Immature natural killer cell (primary cell): ENCODE results near the gene ZIC4. TPM values are rescaled to one million over a fixed set of nuclear protein-coding genes. Genes with fewer than 3 reads are reported as not detected.
A peak's percentile ranks its signal among the peaks of the same experiment; 100 is the strongest.

Source experiments
- DNase-seq, 3 donors: peaks; one replicate each; pipeline ENCODE4 v3.0.0; 2022; ENCODE audit warnings: mixed read lengths in 1 of 3
- H3K27ac Mint-ChIP-seq, 6 donors: one replicate each; pipeline ENCODE4 v1.8.0; 2020; ENCODE audit warnings: mixed read lengths in 6 of 6, mild to moderate bottlenecking in 5 of 6, inconsistent platforms in 4 of 6, moderate library complexity in 3 of 6
- H3K27me3 Mint-ChIP-seq, 3 donors: one replicate each; pipeline ENCODE4 v1.8.0; 2020 to 2021; ENCODE audit warnings: low read depth in 3 of 3, mild to moderate bottlenecking in 3 of 3, mixed read lengths in 3 of 3, moderate library complexity in 3 of 3, inconsistent platforms in 1 of 3
- H3K36me3 Mint-ChIP-seq, 3 donors: one replicate each; pipeline ENCODE4 v1.8.0; 2020; ENCODE audit warnings: mixed read lengths in 3 of 3, inconsistent platforms in 2 of 3, mild to moderate bottlenecking in 2 of 3
- H3K4me1 Mint-ChIP-seq, 2 donors: one replicate each; pipeline ENCODE4 v1.8.0; 2020; ENCODE audit warnings: inconsistent platforms in 2 of 2, mild to moderate bottlenecking in 2 of 2, mixed read lengths in 2 of 2, moderate library complexity in 1 of 2
- H3K4me3 Mint-ChIP-seq, 5 donors: one replicate each; pipeline ENCODE4 v1.8.0; 2020; ENCODE audit warnings: mild to moderate bottlenecking in 5 of 5, mixed read lengths in 5 of 5, inconsistent platforms in 3 of 5, moderate library complexity in 3 of 5
- H3K9me3 Mint-ChIP-seq, 6 donors: one replicate each; pipeline ENCODE4 v1.8.0; 2020; ENCODE audit warnings: mild to moderate bottlenecking in 6 of 6, mixed read lengths in 6 of 6, inconsistent platforms in 4 of 6, moderate library complexity in 3 of 6
- polyA plus RNA-seq, 3 donors: library from polyadenylated mRNA; unstranded; fragments of 300-500 nt; fragmentation: Illumina TruSeq; gene quantifications; one replicate each; pipeline ENCODE4 v1.2.3, GENCODE V29; 2021

Gene ZIC4
- polyA plus RNA-seq, 3 donors from 2014 or later = not detected

DNA sequence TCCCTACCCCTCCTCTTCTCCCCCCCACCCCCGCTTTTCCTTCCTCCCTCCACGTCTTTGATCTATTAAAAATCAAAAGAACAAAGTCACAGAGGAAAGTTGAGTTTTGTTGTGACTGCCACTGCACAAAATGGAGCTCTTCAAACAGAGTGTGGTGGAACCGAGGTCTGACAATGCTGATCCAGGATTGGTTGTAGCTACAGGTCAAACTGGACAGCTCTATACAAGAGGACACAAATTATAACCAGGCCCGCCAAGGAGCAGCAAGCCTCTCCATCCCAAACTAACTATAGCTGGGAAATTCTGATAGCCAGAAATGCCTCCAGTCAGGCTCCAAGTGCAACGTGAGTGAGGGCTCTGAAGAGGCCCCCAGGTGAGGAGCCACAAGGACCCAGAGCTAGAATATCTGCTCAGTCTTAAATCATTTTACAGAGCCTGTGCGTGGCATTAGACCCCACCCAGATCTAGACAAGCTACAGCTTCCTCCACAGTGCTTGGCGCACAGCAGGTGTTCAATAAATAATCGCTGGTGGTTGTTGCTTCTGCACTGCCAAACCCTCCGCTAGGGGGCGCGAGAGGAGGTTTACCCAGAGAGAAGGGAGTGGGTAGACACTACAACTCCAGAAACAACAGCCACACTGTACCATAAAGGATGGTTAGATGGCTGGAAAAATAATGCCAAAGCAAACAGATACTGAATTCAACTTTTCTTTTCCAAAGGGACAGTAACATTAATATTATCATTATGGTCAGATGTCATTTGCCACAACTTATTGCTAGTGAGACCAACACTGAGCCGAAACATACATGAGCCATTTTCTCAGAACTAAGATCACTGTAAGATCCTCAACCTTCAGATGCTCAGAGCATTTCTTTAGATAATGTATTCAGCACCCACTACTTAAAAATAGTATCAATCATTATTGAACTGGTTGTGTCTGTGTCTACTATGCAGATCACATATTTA, 44.6 kb downstream of the ZIC4 start:
- no peak overlapping the region for H3K4me3 Mint-ChIP-seq
- no peak for DNase-seq
- peaks cover 0 to 5% (median 0%) of the 10 kb centered on the region in 3 donors for H3K36me3 Mint-ChIP-seq
- peaks cover 12 to 57% (median 28%) of the 10 kb centered on the region in 6 donors for H3K9me3 Mint-ChIP-seq
- H3K27ac Mint-ChIP-seq = no peak overlapping the region
- peaks cover 15 to 21% (median 16%) of the 10 kb centered on the region in 3 donors for H3K27me3 Mint-ChIP-seq
- no peaks in the 10 kb centered on the region for H3K4me1 Mint-ChIP-seq

DNA sequence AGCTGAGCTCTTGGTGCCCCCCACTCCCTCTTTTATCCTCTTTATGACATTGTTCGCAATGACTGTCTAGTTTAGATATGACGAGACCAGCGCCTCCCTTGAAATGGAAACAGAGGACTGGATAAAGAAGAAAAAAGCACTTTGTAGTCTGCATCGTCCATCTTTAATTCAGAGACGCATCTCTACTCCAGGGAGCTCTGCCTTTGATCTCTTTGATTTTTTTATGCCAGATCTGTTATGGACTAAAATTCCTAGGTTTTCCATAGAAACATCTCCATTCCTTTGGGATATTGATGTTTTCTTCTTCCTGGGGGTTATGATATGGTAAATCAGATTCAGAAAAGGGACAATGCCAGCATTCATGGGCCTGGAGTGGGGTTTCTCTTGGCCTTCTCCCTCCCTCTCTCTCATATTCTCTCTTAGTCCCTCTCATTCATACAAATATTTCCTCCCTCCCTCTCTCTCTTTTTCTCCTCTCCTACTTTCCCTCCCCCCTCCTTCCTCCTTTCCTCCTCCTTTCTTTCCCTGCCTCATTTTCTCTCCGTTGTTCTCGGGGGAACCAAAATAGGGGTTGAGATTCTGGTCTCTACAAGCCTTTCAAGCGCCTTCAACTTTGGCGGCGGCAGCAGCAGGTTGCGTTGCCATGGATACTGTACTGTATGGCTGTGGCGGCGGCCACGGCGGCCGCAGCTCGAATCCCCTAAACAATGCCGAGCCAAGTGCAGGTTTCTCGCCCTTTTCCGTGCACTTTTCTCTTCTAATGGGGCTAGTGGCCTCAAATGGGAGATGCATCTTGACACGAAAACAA, 45.5 kb downstream of the ZIC4 start:
- H3K4me1 Mint-ChIP-seq = no peaks in the 10 kb centered on the region
- peaks cover 17 to 26% (median 19%) of the 10 kb centered on the region in 3 donors for H3K27me3 Mint-ChIP-seq
- H3K36me3 Mint-ChIP-seq = peaks cover 0 to 5% (median 0%) of the 10 kb centered on the region in 3 donors
- DNase-seq = no peak
- no peak overlapping the region for H3K27ac Mint-ChIP-seq
- H3K9me3 Mint-ChIP-seq = peaks cover 13 to 65% (median 30%) of the 10 kb centered on the region in 6 donors
- no peak overlapping the region for H3K4me3 Mint-ChIP-seq

DNA sequence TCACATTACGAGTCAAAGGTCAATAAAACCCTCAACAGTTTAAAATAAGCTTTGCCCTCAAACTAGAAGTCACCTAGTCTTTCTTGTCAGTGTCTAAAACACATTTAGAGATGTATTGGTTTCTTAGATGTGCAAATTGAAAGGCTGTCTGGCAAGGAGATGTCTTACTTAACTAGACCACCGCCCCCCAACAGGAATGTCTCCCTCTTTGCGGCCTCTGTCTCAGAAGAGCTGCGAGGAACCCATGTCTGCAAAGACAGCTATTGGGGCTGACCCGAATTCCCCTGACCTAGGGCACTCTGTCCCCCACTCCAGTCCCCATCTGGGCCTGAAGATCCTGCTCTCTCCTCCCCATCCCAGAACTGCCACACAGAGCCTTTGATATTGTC, 46.3 kb downstream of the ZIC4 start:
- Mint-ChIP-seq H3K27ac (no peak overlapping the region), H3K4me3 (peak overlapping the region in 1 of 5 donors; percentile 23), H3K9me3 (peaks cover 18 to 65% (median 31%) of the 10 kb centered on the region in 6 donors), H3K4me1 (no peaks in the 10 kb centered on the region), H3K36me3 (peaks cover 0 to 8% (median 0%) of the 10 kb centered on the region in 3 donors), H3K27me3 (peaks cover 18 to 30% (median 19%) of the 10 kb centered on the region in 3 donors)
- DNase-seq = no peak

DNA sequence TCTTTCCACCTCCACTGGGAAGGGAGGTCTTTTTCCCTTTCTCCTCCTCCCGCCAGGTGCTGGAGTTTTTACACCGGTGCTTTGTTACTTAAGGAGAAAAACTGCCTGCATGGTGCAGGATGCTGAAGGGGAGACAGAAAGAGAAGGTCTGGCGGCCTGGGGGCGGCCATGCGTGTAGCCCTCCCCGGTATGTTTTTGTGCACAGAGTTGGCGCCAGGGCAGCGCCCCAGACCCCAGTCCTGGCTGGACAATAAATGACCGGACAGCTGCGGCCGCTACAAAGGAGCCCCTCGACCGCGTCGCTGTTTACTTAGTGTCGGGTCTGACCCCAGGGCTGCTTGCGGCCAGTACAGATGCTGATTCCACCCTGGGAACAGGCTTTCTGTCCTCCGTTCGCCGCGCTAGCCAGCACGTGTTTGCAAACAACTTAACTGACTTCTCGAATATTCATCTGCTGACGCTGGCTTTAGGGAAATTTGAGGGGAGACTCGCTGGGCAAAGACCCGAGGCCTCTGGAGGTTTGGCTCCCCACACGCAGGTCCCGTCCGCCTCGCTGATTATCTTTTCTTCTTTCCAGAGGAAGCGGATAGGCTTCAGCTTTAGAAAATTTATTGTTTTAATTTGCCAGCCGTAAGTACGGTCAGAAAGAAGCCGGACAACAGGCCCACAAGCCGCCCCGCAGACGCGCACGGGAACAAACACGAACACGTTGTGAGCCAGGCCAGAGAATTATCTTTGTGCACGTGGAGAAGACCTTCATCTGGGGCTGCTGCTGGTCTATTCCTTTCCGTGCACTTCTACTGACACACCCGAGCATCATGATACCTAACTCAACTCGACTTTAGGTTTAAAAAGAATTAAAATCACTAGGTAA, 46.9 kb downstream of the ZIC4 start:
- Mint-ChIP-seq H3K4me3 (peak overlapping the region in 1 of 5 donors; percentile 23), H3K4me1 (no peaks in the 10 kb centered on the region), H3K27ac (no peak overlapping the region), H3K36me3 (peaks cover 0 to 8% (median 0%) of the 10 kb centered on the region in 3 donors), H3K9me3 (peaks cover 21 to 64% (median 29%) of the 10 kb centered on the region in 6 donors), H3K27me3 (peaks cover 15 to 31% (median 20%) of the 10 kb centered on the region in 3 donors)
- DNase-seq = no peak

DNA sequence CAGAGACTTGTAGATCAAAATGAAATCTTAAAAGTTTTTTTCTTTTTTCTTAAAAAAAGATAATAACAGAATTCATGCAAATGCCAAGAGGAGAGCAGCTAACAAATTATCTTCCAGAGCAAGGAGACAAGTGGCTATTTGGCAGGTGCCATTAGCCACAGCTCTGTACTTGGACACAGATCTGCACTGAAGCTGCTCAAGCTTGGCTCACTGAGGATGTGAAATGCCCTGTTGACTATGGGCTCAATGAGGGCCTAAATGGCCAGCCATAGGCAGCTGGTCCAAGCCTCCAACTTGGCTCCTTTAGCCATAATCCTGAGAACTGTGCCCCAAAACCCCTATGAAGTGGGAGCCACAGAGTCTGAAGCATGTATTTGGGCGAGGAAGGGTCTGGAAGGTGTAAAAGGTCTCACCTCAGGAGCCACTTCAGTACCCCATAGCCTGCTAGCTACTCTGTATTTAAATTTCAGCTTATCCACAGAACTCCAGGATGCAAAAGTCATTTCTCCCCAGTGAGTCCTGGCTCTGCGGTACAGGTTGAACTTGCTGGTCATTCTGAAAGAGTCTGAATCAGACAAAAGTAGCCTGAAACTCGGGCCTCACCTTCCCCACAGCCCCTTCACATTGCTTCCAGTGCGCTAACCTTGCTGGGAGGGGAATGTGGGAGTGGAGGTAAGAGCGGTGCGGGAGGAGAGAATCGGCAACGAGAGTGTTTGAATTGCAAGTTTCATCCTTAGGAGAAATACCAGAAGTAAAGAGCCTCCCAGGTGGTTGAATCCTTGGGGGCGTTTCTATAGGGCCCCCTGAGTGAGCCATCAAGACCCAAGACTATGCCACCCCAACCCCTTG, 48.0 kb downstream of the ZIC4 start:
- peaks cover 12 to 30% (median 20%) of the 10 kb centered on the region in 3 donors for H3K27me3 Mint-ChIP-seq
- H3K9me3 Mint-ChIP-seq = peaks cover 19 to 71% (median 25%) of the 10 kb centered on the region in 6 donors
- H3K4me3 Mint-ChIP-seq = no peak overlapping the region
- H3K4me1 Mint-ChIP-seq = no peaks in the 10 kb centered on the region
- DNase-seq = no peak
- H3K27ac Mint-ChIP-seq = no peak overlapping the region
- peaks cover 0 to 8% (median 0%) of the 10 kb centered on the region in 3 donors for H3K36me3 Mint-ChIP-seq

DNA sequence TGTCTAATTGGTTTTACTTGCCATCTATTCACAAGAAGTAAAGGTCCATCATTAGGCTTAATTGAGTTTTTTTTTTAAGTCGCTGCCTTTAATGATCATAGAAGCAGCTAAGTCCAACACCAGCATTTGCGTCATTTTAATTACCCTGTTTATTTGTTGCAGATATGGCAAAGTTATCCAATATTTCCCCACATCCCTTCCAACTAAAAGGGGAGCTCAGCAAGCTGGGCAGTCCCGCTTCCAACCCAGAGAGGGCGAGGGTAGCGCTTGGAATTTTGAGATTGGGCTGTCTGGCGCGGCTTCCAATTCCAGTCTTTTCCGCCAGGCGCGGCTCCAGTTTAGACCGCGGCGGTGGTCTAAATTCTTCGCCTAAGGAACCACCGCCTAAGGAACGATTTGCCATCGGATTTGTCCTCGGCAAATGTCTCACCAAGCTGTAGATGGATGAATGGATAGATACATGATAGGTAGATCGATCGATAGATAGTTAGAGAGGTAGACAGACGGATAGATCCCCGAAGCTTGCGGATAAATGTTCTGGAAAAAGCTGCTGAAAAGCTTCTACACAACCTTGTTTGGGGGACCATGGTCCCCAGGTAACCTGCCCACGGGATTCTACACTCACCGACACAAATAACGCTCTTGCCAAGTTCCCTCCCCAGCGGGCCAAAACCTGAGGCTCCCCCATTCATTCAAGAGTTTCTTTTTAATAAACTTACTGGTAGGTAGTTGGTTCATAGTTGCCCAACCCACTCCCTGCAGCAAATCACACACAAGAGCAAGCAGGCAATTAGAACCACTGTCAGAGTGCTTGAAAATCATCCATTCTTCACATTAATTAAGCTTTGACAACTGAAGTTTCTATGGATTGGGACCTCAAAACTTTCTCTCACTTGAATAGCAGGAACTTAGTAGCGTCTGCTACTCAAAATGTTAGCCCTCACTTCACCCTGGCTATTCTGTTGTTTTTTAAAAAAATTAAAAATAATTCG, 49.1 kb downstream of the ZIC4 start:
- Mint-ChIP-seq H3K9me3 (peaks cover 18 to 81% (median 24%) of the 10 kb centered on the region in 6 donors), H3K4me3 (peak overlapping the region in 1 of 5 donors; percentile 17), H3K27ac (no peak overlapping the region)

DNA sequence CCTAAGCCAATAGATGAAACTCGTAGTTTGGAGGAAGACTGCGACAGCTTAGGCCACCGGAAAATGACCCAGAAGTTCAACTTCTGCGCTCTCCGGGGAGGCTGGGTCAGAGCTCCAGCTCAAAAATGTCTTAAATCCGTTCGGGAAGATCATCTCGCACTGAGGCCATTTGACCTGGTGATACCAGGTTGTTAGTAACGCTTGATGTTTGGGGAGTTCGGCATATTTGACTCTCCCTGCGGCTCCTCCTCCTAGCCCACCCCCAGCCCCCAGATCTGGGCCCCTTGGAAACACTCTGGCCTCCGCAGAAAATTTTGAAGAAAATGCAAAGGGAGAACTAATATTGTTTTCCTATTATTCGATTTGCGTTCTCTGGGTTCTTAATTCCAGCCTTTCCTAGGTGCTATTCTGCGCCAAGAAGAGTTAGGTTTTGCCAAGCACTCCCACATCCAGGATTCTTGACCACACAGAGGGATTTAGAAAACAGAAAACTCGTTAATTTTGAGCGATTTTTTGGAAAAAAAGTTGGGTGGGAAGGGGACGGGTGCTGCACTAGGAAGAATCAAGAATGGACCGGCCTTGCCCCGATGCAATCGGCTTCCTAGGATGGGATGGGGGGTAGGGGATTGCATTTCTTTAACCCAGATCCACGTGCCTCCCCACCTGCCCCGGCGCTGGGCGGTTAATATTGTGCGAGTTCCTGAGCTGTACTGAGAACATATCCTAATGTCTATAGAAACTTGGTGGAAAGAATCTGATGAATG, 50.0 kb downstream of the ZIC4 start:
- Mint-ChIP-seq H3K36me3 (peaks cover 0 to 8% (median 0%) of the 10 kb centered on the region in 3 donors), H3K27ac (no peak overlapping the region), H3K4me3 (peak overlapping the region in 1 of 5 donors; percentile 17), H3K9me3 (peaks cover 14 to 81% (median 24%) of the 10 kb centered on the region in 6 donors), H3K27me3 (peaks cover 12 to 30% (median 16%) of the 10 kb centered on the region in 3 donors), H3K4me1 (no peaks in the 10 kb centered on the region)
- no peak for DNase-seq

More for the DNA sequence above, 49.1 kb downstream of the ZIC4 start:
- Mint-ChIP-seq H3K4me1 (no peaks in the 10 kb centered on the region), H3K36me3 (peaks cover 0 to 8% (median 0%) of the 10 kb centered on the region in 3 donors), H3K27me3 (peaks cover 12 to 30% (median 18%) of the 10 kb centered on the region in 3 donors)
- DNase-seq = no peak

DNA sequence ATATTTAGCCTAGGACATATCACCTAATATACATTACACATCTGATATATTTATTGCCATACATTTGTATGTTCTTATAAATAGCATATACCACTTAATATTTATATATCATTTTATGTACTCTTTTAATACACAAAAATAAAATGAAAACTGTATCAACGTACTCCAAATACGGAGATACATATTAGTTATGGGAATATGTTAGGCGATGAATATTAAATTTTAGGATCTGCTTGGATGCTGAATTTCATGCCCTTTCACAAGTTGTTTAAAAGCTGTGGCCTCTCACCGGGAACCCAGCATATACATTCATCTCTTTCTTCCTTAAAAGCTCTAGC, 50.6 kb downstream of the ZIC4 start:
- H3K4me1 Mint-ChIP-seq = no peaks in the 10 kb centered on the region
- no peak overlapping the region for H3K27ac Mint-ChIP-seq

DNA sequence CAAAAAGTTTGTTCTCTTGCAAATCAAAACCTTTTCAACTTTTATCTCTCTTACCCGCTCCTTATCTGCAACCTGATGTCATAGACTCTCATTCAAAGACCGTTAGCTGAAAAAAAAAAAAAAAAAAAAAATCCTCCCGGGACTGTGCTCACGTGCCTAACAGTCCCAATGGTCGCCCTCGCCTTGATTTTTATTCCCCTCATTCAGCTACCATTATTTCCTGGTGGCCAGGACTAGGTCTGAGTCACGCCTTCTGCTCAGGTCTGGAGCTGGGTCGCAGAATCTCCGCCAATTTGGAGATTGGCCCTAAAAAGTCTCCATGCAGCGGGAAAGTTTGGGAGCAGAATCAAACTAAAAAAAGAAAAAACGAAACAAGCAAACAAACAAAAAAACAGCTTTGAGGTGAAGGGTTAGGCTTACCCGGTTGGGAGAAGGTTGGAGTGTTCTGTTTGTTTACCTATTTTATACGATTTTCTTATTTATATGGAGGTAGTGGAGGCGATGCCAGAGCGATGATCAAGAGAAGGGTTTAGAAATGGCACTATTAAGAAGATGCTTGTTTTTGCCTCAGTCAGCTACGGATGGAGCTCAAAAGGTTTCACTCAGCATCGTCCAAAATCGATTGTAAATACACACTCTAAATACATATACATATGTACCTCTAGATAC, 51.1 kb downstream of the ZIC4 start:
- Mint-ChIP-seq H3K36me3 (peaks cover 0 to 8% (median 0%) of the 10 kb centered on the region in 3 donors), H3K27me3 (peaks cover 7 to 26% (median 15%) of the 10 kb centered on the region in 3 donors), H3K4me3 (no peak overlapping the region), H3K4me1 (no peaks in the 10 kb centered on the region), H3K9me3 (peaks cover 14 to 72% (median 20%) of the 10 kb centered on the region in 6 donors), H3K27ac (no peak overlapping the region)
- DNase-seq = no peak

More for the DNA sequence above, 50.6 kb downstream of the ZIC4 start:
- no peak overlapping the region for H3K4me3 Mint-ChIP-seq
- H3K9me3 Mint-ChIP-seq = peaks cover 14 to 77% (median 21%) of the 10 kb centered on the region in 6 donors
- peaks cover 0 to 8% (median 0%) of the 10 kb centered on the region in 3 donors for H3K36me3 Mint-ChIP-seq
- no peak for DNase-seq
- peaks cover 11 to 27% (median 15%) of the 10 kb centered on the region in 3 donors for H3K27me3 Mint-ChIP-seq

DNA sequence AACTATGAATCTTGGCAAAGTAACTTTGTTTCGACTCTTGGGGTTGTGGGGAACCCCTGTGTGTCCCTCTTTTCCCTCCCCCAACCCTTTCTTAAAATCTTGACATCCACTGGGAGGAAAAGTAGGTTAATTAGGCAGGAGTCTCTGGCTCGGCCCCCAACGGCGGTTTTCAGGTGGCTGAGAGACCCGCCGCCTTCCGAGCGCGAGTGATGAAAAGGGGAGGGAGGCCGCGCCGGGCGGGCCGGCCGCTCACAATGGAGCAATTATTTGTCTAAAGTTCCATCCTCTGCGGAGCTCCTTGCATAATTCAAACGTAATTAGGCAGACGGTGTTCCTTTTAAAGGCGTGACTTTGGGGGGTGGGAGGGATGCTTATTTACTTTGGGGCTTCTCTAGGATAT, 51.7 kb downstream of the ZIC4 start:
- H3K27me3 Mint-ChIP-seq = peaks cover 7 to 26% (median 12%) of the 10 kb centered on the region in 3 donors

More for the DNA sequence above, 51.7 kb downstream of the ZIC4 start:
- peaks cover 14 to 66% (median 19%) of the 10 kb centered on the region in 6 donors for H3K9me3 Mint-ChIP-seq
- no peak overlapping the region for H3K4me3 Mint-ChIP-seq
- DNase-seq = no peak
- H3K4me1 Mint-ChIP-seq = no peaks in the 10 kb centered on the region
- no peak overlapping the region for H3K27ac Mint-ChIP-seq
- peaks cover 0 to 8% (median 0%) of the 10 kb centered on the region in 3 donors for H3K36me3 Mint-ChIP-seq
